Right cardiac atrium (tissue), 5 donors: ENCODE results near the gene EFNA4. TPM values are rescaled to one million over a fixed set of nuclear protein-coding genes. Genes with fewer than 3 reads are reported as not detected.

Experiments
- ATAC-seq, 2 donors: fragments of 200-7000 bp; cut with Tn5 transposase; one replicate each; pipeline versions ENCODE4 v1.8.0 to v1.9.1; 2020; ENCODE audit warnings: moderate library complexity in 2 of 2, mild to moderate bottlenecking in 1 of 2
- DNase-seq, 3 donors: peaks; one replicate each; pipeline ENCODE4 v3.0.0-alpha.2; 2020
- H3K27ac ChIP-seq: one replicate; pipeline ENCODE4 v1.5.1; 2013; ENCODE audit warnings: mild to moderate bottlenecking, low read length, control low read depth, moderate library complexity
- H3K27me3 ChIP-seq: one replicate; pipeline ENCODE4 v1.6.1; 2013; ENCODE audit not compliant: control insufficient read depth, insufficient read depth
- H3K4me1 ChIP-seq: one replicate; pipeline ENCODE4 v1.6.1; 2013; ENCODE audit warnings: low read length; ENCODE audit not compliant: control insufficient read depth, insufficient read depth
- H3K4me3 ChIP-seq: one replicate; pipeline ENCODE4 v1.5.1; 2013; ENCODE audit warnings: low read length, control low read depth
- H3K9me3 ChIP-seq: one replicate; pipeline ENCODE4 v1.6.1; 2013; ENCODE audit warnings: low read length; ENCODE audit not compliant: control insufficient read depth
- WGBS: extraction: QIAGEN DNeasy Blood & Tissue Kit; methylation state at CpG from one replicate; pipeline ENCODE4 v1.1.7; 2013; 5-methylcytosine and 5-hydroxymethylcytosine counted together
- intact Hi-C, 4 donors: fragments of 100-400 bp; cut with DNase I; formaldehyde crosslinking; loops; one replicate each; pipeline versions ENCODE4 v1.11.0 to v1.14.0; 2022 to 2023
- polyA plus RNA-seq: library from polyadenylated mRNA; stranded (reverse); fragments of 200-250 nt; gene quantifications from one replicate; pipeline ENCODE4 v1.2.3, GENCODE V29; 2013
- total RNA-seq, 4 donors: library from RNA; stranded (reverse); fragmentation: NEBNext Ultra II Directional; extraction: Animal tissue kit (Norgen Biotek cat#: 25700); gene quantifications; one replicate each; pipeline ENCODE4 v1.2.1, GENCODE V29; 2021
- donor health status: healthy with polysubstance abuse.
- donor health status: DM: no; HTN: yes; CAD: no.
- donor health status: DM: no; HTN: no; CAD: no.
- donor health status: DM: no; HTN: yes; CAD: no; lungs with severe emphysema.
- donor health status: DM: yes; HTN: yes; CAD: no.

EFNA4 gene
- total and polyA plus RNA-seq, 5 donors = 3.0 to 4.2 (median 3.5) TPM

GRCh38 chr1:155083052-155083541 is 19.6 kb downstream of the EFNA4 start:
- DNase-seq (peak in 1 of 3 donors; percentile 36), ATAC-seq (no peak)
- Histone ChIP-seq H3K27me3 (no peaks in the 10 kb centered on the region), H3K27ac (no peak overlapping the region), H3K9me3 (no peaks in the 10 kb centered on the region), H3K4me1 (peaks cover 3% of the 10 kb centered on the region), H3K4me3 (no peak overlapping the region)
- intact Hi-C loops = loop anchor here in 2 of 4 donors (2.0 to 5.0 kb wide), 2 partner anchors 16 to 36 kb away; no protein-coding TSS in a partner anchor
- 70% methylated on average over 6 of the region's 6 CpGs for whole genome bisulfite sequencing

- peaks cover 3% of the 10 kb centered on the region for H3K4me1 ChIP-seq
- WGBS = 28% methylated on average over 21 of the region's 21 CpGs
- H3K9me3 ChIP-seq = no peaks in the 10 kb centered on the region
- intact Hi-C loops = loop anchor here in 2 of 4 donors (2.0 to 5.0 kb wide), 2 partner anchors 17 to 37 kb away; no protein-coding TSS in a partner anchor
- H3K4me3 ChIP-seq = peak overlapping the region; percentile 76
- no peak overlapping the region for H3K27ac ChIP-seq
- peak in 2 of 3 donors; percentile 53 to 74 for DNase-seq
- ATAC-seq = peak in 1 of 2 donors; percentile 4
- H3K27me3 ChIP-seq = no peaks in the 10 kb centered on the region
Observed at GRCh38 chr1:155083865-155084721, 20.6 kb downstream of the EFNA4 start.

GRCh38 chr1:155084722-155085503 is 21.4 kb downstream of the EFNA4 start:
- Histone ChIP-seq H3K27ac (peak overlapping the region; percentile 89), H3K4me3 (peak overlapping the region; percentile 76), H3K27me3 (no peaks in the 10 kb centered on the region), H3K4me1 (peaks cover 3% of the 10 kb centered on the region), H3K9me3 (no peaks in the 10 kb centered on the region)
- intact Hi-C loops = loop anchor here in 1 of 4 donors (5.0 kb wide), 1 partner anchor 38 kb away; no protein-coding TSS in a partner anchor
- WGBS = under 1% methylated on average over 67 of the region's 67 CpGs
- DNase-seq (peak; percentile 93 to 98 (median 96)), ATAC-seq (peak; percentile 91 to 92)

- H3K27ac ChIP-seq = peak overlapping the region; percentile 89
- H3K4me1 ChIP-seq = peaks cover 3% of the 10 kb centered on the region
- H3K9me3 ChIP-seq = no peaks in the 10 kb centered on the region
- ATAC-seq (peak; percentile 25 to 44), DNase-seq (peak; percentile 70 to 83 (median 83))
- 3% methylated on average over 32 of the region's 32 CpGs for WGBS
- H3K4me3 ChIP-seq = peak overlapping the region; percentile 76
- no peaks in the 10 kb centered on the region for H3K27me3 ChIP-seq
- intact Hi-C loops = no loop called here
Observed at GRCh38 chr1:155085504-155086127, 22.1 kb downstream of the EFNA4 start.

- Histone ChIP-seq H3K4me1 (no peaks in the 10 kb centered on the region), H3K4me3 (no peak overlapping the region), H3K27me3 (no peaks in the 10 kb centered on the region), H3K27ac (no peak overlapping the region), H3K9me3 (no peaks in the 10 kb centered on the region)
- 19% methylated on average over 24 of the region's 24 CpGs for WGBS
- DNase-seq (peak; percentile 67 to 90 (median 90)), ATAC-seq (peak; percentile 15 to 32)
- intact Hi-C loops = no loop called here
Observed at GRCh38 chr1:155086128-155086741, 22.7 kb downstream of the EFNA4 start.

GRCh38 chr1:155086856-155087535 is 23.5 kb downstream of the EFNA4 start:
- H3K4me1 ChIP-seq = no peaks in the 10 kb centered on the region
- no peak overlapping the region for H3K27ac ChIP-seq
- no peaks in the 10 kb centered on the region for H3K9me3 ChIP-seq
- ATAC-seq = no peak
- WGBS = 58% methylated on average over 8 of the region's 8 CpGs
- DNase-seq = no peak
- H3K4me3 ChIP-seq = no peak overlapping the region
- H3K27me3 ChIP-seq = no peaks in the 10 kb centered on the region
- intact Hi-C loops = no loop called here

- Histone ChIP-seq H3K27ac (no peak overlapping the region), H3K4me1 (peaks cover 7% of the 10 kb centered on the region), H3K4me3 (no peak overlapping the region), H3K9me3 (no peaks in the 10 kb centered on the region), H3K27me3 (no peaks in the 10 kb centered on the region)
- 23% methylated on average over 29 of the region's 29 CpGs for WGBS
- ATAC-seq = peak; percentile 28 to 65
- intact Hi-C loops = loop anchor here in 3 of 4 donors (2.0 to 5.0 kb wide), 4 partner anchors 36 to 77 kb away; partner anchors contain the start of gene EFNA1 (in 2 of the 3)
- DNase-seq = peak; percentile 81 to 94 (median 91)
Observed at GRCh38 chr1:155091071-155092051, 27.8 kb downstream of the EFNA4 start.

GRCh38 chr1:155092131-155092530 is 28.6 kb downstream of the EFNA4 start:
- peaks cover 7% of the 10 kb centered on the region for H3K4me1 ChIP-seq
- no peaks in the 10 kb centered on the region for H3K9me3 ChIP-seq
- H3K27me3 ChIP-seq = no peaks in the 10 kb centered on the region
- DNase-seq = no peak
- intact Hi-C loops = loop anchor here in 3 of 4 donors (5.0 kb wide), 2 partner anchors 35 to 75 kb away; partner anchors contain the start of gene EFNA1 (in 2 of the 3)
- no peak overlapping the region for H3K27ac ChIP-seq
- no peak overlapping the region for H3K4me3 ChIP-seq
- no peak for ATAC-seq
- 88% methylated on average over 6 of the region's 6 CpGs for WGBS

GRCh38 chr1:155092641-155093040 is 29.1 kb downstream of the EFNA4 start:
- ATAC-seq (no peak), DNase-seq (no peak)
- peaks cover 7% of the 10 kb centered on the region for H3K4me1 ChIP-seq
- intact Hi-C loops = loop anchor here in 3 of 4 donors (5.0 kb wide), 2 partner anchors 35 to 75 kb away; partner anchors contain the start of gene EFNA1 (in 2 of the 3)
- no peak overlapping the region for H3K27ac ChIP-seq
- no peaks in the 10 kb centered on the region for H3K27me3 ChIP-seq
- no peak overlapping the region for H3K4me3 ChIP-seq
- H3K9me3 ChIP-seq = no peaks in the 10 kb centered on the region
- WGBS = 93% methylated on average over 12 of the region's 12 CpGs
